Measurements from ENCODE around the gene WDR35.

- TF ChIP-seq CTCF (IDR thresholded peaks at IDR 0.05; ENCODE audit: low read length) (no peak), EZH2 (optimal IDR thresholded peaks at IDR 0.05; ENCODE audit: low read depth, low read length) (no peak), EZH2phosphoT487 (IDR thresholded peaks at IDR 0.05; ENCODE audit: low read length) (no peak)
Observed at GRCh38 chr2:19874726-19875125, 115.2 kb downstream of the WDR35 start.

Data from MM.1S (cell line).